HG02763 (cell line): ENCODE measurements around the gene SLC16A6.
"Not testable (repeated sequence)": the region's sequence is repeated elsewhere in the genome, so short reads cannot be mapped to it uniquely, and the experiment has no call there.

Experiments
- ATAC-seq: cut with Tn5 transposase; IDR thresholded peaks from one replicate; pipeline ENCODE4 v1.9.1; 2021; ENCODE audit warnings: mild to moderate bottlenecking, moderate library complexity; ENCODE audit not compliant: unreplicated experiment

SLC16A6 gene

DNA sequence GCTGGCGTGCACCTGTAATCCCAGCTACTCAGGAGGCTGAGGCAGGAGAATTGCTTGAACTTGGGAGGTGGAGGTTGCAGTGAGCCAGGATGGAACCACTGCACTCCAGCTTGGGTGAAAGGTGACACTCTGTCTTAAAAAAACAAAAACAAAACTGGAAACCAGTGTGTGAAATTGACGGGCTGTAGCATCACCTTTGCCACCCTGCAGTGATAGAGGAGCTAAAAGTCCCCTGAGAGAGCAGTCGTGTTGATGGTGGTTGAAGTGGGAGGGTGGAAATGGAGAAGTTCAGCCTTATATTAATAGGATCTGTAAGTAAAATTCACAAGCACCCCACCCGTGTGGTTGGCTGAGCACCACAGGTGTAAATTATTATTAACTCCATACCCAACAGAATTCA lies 65.9 kb downstream of the SLC16A6 start:
- ATAC-seq: not testable (repeated sequence)

DNA sequence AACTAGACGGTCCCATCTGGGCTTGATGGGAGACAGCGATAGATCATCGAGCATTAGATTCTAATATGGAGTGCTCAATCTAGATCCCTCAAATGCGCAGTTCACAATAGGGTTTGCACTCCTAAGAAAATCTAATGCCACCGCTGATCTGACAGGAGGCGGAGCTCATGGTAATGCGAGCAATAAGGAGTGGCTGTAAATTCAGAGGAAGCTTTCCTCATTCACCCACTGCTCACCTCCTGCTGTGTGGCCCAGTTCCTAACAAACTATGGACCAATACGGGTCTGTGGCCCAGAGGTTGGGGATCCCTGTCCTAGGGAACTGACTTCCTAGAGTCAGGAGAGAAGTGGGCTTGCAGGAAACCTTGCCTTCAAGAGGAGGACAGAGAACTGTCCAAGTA lies 68.3 kb downstream of the SLC16A6 start:
- no peak for ATAC-seq

DNA sequence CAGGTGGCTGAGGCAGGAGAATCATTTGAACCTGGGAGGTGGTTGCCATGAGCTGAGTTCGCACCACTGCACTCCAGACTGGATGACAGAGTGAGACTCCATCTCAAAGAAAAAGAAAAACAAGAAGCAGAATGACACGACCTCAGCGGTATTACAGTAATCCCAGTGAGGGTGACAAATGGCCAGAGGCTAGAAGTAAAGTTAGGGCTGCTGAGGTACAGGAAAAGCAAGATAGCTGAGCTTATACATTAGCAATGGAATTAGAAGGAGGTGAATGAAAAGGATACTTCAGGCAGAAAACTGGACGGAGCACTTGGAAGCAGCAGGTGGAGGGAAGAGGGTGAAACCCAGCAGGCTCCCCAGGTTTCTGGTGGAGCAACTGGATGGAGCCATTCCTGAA lies 69.1 kb downstream of the SLC16A6 start:
- no peak for ATAC-seq

DNA sequence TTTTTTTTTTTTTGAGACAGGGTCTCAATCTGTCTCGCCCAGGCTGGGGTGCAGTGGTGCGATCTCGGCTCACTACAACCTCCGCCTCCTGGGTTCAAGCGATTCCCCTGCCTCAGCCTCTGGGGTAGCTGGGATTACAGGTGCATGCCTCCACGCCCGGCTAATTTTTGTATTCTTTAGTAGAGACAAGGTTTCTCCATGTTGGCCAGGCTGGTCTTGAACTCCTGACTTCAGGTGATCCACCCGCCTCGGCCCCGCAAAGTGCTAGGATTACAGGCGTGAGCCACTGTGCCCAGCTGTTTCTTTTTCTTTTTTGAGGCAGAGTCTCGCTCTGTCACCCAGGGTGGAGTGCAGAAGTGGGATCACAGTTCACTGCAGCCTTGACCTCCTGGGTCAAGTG lies 70.1 kb downstream of the SLC16A6 start:
- not testable (repeated sequence) for ATAC-seq

DNA sequence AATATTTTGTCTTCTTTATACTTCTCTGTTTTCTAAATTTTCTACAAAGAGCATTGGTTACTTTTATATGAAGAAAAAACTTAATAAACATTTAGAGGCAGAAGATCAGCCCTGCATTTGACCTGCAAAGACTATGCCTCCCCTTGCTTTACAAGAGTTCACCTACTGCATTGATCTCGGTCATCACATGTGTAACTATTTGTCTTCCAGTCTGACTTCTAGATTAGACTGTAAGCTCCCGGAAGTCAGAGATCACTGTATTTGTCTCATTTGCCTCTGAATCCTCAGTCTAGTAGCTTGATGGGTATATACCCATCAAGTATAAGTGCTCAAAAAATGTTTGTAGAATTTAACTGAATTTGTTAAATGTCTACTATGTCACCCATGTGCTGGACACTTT lies 70.7 kb downstream of the SLC16A6 start:
- ATAC-seq: not testable (repeated sequence)

DNA sequence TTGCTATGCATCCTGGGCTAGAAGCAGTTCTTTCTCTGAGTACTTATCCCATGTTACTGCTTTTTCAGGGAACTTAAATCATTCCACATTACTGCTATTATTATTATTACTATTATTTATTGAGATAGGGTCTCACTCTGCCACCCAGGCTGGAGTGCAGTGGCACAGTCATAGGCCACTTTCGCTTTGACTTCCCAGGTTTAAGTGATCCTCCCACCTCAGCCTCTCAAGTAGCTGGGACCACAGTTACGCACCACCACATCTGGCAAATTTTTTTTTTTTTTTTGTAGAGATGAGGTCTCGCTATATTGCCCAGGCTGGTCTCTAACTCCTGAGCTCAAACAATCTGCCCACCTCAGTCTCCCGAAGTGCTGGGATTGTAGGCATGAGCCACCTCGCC lies 71.5 kb downstream of the SLC16A6 start:
- ATAC-seq: not testable (repeated sequence)
